Muscle of arm (tissue), 12 donors: ENCODE results near the gene NUDT4. TPM values are rescaled to one million over a fixed set of nuclear protein-coding genes. Genes with fewer than 3 reads are reported as not detected.
"Not testable (repeated sequence)": the region's sequence is repeated elsewhere in the genome, so short reads cannot be mapped to it uniquely, and the experiment has no call there.

ENCODE experiments used
- DNase-seq: peaks from one replicate; pipeline ENCODE4 v3.0.0-alpha.2; 2013
- polyA plus RNA-seq, 12 donors: library from polyadenylated mRNA; unstranded; fragments of 120-200 nt; gene quantifications; one replicate each; pipeline ENCODE4 v1.2.1, GENCODE V29; 2013; ENCODE audit not compliant: insufficient read length in 12 of 12

NUDT4 gene
- polyA plus RNA-seq, 12 donors: 70.5 to 114 (median 88.6) TPM; not detected in 1

GRCh38 chr12:93393425-93393824, 15.7 kb downstream of the NUDT4 start:
- no peak for DNase-seq

- no peak for DNase-seq
Measured at GRCh38 chr12:93397412-93397811, 19.7 kb downstream of the NUDT4 start.

- DNase-seq: not testable (repeated sequence)
Measured at GRCh38 chr12:93399183-93399863, 21.6 kb downstream of the NUDT4 start.

GRCh38 chr12:93402333-93403311, 24.9 kb downstream of the NUDT4 start:
- no peak for DNase-seq

GRCh38 chr12:93403988-93404803, 26.5 kb downstream of the NUDT4 start:
- DNase-seq: no peak

- no peak for DNase-seq
Measured at GRCh38 chr12:93404961-93405849, 27.5 kb downstream of the NUDT4 start.

- no peak for DNase-seq
Measured at GRCh38 chr12:93407054-93407962, 29.6 kb downstream of the NUDT4 start.

GRCh38 chr12:93407963-93408283, 30.2 kb downstream of the NUDT4 start:
- no peak for DNase-seq

GRCh38 chr12:93408813-93409212, 31.1 kb downstream of the NUDT4 start:
- no peak for DNase-seq

GRCh38 chr12:93409343-93410187, 31.8 kb downstream of the NUDT4 start:
- not testable (repeated sequence) for DNase-seq

- not testable (repeated sequence) for DNase-seq
Measured at GRCh38 chr12:93411060-93411459, 33.3 kb downstream of the NUDT4 start.

- not testable (repeated sequence) for DNase-seq
Measured at GRCh38 chr12:93412396-93412795, 34.7 kb downstream of the NUDT4 start.

GRCh38 chr12:93413064-93413463, 35.3 kb downstream of the NUDT4 start:
- DNase-seq: no peak

GRCh38 chr12:93415723-93416464, 38.2 kb downstream of the NUDT4 start:
- DNase-seq: no peak

GRCh38 chr12:93417967-93418480, 40.3 kb downstream of the NUDT4 start:
- no peak for DNase-seq

GRCh38 chr12:93419388-93420034, 41.8 kb downstream of the NUDT4 start:
- no peak for DNase-seq

GRCh38 chr12:93422050-93422449, 44.3 kb downstream of the NUDT4 start:
- no peak for DNase-seq
